Kasumi-1 (cell line): ENCODE data around the gene TENM4.
A peak's percentile ranks its signal among the peaks of the same experiment; 100 is the strongest.

Experiments used
- DNase-seq, 2 experiments: peaks; one replicate each; lab custom pipeline; 2025; lab: John Stamatoyannopoulos, UW

The TENM4 gene

DNA sequence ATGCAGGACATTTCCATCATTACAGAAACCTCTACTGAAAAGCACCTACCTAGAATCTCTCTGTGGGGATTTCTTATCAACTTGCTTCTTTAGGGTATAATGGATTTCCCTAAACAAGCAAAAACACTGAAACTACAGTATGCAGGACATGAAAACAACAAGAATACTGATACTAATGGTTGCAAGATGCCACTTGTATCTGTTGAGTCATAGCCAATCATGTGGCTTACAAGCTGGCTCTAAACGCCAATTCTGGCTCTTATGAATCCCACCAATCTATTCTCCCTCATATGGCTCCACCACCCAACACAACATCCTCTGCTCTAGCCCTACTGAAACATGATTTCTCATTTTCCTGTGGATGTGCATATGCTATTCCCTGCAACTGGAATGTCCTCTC is 22.6 kb downstream of the TENM4 start:
- no peak for DNase-seq

DNA sequence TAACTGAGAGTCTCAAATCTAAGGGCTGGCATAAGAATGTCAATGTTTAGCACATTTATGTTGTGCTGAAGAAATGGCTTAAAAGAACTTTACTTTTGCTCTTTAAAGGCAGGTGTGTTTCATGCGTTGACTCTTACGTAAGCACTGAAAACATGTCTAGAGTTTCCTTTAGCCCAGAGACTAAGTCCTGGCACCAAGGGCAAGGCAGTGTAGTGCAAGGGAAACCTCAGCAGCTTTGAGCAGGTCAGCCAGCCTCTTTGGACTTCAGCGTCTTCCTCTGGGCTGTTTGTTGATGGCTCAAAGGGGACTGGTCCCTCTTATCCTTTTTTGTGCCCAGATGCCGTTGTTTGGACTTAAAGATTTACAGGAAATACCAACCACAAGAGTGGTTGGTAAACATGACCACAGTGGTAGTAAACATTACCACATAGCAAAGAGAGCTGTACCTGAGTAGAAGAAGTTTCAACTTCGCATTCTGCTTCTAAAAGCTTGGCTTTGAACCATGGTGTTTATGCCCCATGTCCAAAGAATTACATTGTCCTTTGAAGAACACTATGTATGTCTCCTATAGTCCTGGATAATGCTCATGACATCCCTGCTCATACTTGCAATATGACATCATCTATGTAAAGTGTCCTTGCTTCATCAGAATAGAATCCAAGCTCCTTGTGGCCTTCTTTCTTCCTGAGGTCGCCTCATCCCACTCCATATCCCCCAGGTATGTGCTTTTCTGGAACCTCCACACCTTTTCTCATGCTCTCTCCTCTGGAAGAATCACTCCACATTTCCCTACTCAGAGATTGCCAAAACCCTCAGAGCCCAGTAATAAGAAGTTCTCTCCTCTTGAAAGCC is 23.5 kb downstream of the TENM4 start:
- DNase-seq, result no peak

DNA sequence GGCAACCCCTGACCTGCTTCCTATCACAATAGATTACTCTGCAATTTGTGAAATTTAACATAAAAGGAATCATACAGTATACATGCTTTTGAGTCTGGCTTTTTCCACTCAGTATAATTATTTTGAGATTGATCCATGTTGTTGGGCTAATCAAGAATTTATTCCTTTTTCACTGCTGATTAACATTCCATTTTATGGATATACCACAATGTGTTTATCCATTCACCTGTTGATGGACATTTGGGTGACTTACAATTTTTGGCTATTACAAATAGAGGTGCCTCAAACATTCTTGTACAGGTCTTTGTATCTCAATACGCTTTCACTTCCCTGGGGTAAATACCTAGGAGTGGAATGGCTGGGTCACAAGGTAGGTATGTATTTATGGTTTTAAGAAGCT is 24.9 kb downstream of the TENM4 start:
- no peak for DNase-seq

DNA sequence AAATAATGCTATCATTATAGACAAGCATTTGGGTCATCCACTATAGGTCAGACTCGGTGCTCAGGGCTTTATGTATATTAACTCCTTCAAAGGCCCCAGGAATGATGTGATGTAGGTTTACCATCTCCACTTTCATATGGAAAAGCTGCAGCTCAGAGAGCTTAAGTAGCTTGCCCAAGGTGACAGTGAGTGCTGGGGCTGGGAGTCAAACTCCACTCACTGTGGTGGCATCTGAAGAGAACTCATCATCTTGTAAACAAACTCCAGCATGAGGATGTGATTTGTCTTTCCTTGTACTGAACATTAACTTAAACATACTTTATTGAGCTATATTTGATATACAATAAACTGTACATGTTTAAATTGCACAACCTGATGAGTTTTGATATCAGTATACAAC is 25.4 kb downstream of the TENM4 start:
- no peak for DNase-seq

DNA sequence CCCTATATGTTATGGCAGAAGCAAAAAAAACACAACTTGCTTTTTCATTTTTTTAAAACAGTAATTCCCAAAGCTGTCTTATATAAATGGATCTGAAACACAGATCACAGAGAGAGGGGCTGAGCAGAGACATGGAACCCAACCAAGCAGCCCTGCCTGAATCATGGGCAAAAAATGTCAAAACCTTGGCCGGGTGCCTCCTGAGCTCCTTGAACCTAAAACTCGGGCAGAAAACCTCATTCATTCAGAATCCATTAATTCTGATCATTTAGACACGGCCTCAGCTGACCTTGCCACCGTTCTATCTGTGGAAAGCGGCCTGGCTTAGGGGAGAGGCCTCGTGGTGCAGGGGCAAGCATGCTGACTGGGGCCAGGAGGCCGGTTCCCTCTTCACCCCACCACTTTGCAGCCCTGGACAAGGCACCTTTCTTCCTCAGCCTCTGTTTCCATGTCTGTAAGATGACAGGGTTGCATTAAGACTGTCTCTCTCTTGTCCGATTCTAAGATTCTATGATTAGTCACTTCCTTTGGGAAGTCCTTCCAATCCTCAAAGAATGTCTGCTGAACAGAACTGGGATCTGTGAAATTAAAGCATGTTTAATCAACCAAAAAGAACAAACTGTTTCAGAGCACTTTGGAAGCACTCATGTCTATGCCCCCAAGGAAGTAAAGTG is 26.0 kb downstream of the TENM4 start:
- DNase-seq, result no peak

DNA sequence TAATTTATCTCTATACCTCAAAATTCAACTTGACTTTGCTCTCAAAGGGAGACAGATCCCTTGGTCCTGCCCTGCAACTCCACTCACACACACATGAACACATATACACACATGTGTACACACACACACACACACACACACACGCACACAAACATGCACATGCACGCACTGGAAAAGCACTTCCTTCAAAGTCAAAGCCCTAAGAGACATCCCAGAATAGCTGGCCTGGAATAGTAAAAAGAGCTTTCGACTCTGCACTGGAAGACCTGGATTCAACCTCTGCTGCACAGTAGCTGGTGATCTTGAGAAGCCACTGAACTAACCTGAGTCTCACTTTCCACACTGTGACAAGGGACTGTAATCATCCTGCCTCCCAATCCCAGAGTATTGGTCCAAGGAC is 26.8 kb downstream of the TENM4 start:
- DNase-seq, result no peak

DNA sequence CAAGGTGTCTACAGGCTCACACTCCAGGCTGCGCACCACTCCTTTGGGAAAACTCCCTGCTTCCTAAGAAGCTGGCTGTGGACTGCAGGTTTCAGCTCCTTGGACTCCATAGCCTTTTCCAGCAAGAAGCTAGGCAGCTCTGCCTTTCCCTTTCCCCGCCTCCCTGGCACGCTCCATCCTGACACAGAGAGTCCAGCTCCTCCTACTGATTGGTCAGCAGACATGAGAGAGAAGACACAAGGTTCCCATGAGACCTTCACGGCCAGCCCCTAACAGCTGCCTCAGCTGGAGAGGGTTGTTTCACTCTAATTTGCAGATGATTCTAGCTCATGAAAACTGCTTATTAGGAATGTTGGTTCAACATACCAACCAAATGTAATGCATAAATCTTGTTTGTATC is 27.6 kb downstream of the TENM4 start:
- DNase-seq, result no peak

DNA sequence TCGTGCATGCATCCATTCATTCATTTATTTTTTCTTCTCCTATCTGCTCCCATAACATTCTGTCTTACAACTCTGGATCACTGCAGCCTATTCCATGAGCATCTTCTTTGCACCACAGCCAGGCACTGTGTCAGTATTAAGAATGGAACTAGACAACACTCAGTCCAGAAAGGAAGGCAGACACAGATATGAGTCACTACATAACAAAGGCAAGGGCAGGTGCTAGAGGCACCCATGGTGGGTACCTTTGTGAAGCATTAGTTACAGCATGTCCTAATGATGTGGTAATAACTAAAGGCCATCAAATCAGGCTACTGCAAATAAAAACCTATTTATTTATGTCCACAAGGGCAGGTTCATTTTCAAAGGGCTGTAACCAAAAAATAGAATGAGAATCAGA is 28.1 kb downstream of the TENM4 start:
- DNase-seq, result no peak

DNA sequence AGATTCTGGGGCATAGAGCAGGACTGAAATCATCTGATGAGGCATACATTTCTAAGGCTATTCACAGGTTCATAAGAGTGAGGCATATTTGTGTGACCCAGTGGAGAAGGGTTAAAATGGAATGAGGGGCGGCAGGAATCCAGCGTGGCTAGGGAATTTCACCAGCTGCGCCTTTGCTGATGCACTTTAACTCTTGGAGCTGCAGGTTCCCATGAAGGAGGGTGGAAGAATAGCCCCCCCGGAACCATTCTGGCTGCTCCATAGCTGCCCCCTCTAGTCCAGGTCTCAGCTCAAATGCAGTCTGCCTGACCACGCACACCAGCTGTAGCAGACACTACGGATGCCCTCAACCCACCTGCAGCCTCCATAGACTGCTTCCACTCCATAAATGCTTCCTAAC is 31.5 kb downstream of the TENM4 start:
- DNase-seq, result no peak

DNA sequence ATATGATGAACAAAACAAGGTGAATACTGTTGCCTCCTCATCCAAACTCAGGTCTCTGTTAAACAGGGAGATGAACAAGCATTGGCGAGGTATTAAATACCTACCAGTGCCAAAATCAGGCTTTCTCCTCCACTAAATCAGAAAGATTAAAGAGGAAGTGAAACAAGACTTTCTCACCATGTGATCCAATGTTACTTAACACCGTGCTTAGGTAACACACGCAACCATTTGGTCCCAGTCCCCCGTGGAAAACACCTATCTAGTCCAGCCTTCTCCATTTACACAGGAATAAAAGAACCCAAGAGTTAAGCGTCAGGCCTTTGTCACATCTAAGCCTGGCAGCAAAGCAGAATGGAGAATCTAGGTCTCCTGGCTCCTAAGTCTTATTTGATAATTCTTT is 34.5 kb downstream of the TENM4 start:
- DNase-seq, result no peak

DNA sequence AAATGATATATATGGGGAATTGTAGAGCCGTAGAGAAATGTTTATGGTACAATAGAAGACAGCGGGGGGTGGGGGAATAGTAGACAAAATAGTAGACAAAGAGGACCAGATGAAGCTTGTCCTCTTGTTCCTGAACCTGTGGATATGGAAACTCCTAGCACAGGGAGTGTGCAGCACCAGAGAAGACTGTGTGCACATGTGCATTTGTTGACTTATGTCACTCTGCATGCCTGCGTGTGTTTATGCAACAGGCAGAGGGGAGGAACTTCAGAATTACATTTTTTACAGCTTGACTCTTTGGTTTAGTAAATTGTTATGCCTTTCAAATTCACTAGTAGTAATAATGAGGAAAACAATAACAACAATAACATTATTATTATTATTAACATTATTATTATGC is 36.0 kb downstream of the TENM4 start:
- no peak for DNase-seq

DNA sequence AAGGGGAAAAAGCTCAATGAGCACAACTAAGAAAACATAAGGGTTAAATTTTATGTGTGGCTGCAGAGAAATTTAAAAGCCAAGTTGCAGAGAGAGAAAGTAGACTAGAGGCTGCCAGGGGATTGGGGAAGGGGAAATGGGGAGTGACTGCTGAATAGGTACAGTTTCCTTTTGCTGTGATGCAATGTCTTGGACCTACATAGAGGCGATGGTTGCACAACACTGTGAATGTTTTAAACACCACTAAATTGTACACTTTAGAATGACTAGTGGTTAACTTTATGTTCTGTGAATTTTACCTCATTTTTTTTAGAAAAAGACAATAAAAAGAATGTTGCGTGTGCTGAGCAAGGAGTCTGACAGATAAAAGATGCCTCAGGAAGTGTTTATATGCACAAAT is 36.5 kb downstream of the TENM4 start:
- peak; percentile 63 to 76 for DNase-seq

DNA sequence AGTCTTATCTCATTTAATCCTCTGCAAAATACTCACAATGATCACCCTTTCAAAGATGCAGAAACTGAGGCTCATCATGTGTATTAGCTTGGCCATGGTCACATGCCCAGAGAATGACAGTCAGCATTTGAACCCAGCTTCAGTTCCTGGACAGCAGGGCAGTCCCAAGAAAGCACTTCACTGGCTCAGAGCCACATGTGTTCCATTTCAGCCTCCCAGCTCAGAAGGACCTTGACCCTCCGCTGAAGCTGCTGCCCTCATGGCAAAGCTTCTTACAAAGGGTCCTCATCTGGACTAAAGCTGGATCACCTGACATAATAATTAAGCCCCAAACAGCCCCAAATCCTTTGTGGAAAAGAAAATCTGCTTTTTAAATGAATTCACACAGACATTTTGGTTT is 37.0 kb downstream of the TENM4 start:
- no peak for DNase-seq

DNA sequence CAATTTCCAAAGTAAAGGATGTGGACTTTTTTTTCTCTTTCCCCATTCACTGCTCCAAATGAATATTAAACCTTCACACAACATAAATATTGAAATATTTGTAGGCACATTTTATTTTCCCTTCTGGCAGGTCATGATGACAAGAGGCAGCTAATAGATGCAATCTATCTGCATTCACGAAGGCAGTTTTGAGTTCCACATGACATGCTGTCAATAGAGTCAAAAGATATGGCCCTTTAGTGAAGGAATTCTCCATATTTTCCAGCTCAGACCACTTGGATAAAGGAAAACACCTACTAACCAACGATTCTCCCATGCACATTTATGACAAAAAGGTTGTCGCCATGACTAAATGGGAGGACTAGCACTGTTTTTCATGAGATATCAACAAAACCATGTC is 37.9 kb downstream of the TENM4 start:
- DNase-seq, result no peak

DNA sequence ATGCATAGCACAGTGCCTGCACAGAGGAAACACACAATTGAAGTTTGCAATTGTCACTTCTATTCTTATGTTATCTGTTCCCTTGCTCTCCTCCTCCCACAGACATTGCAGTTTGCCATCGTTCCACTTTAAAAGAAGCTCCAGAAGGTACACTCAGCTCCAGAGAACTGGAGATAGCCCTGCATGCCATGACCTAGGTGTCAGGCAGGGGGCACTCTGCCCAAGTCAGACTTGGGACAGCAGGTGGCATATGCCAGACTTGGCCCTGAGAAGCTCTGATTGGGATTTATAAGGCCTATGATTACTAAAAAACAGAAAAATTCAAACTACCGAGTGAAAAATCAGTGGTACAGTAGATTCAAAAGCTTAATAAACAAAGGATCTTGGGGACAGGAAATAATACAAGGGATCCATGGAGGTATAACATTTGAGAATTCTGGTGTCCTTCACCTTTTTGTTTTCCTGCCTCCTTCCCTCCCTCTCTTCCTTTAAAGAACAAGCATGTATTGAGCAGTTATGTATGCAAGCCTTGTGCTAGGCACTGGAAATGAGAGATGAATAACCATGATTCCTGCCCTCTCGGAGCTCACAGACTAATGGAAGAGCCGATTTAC is 40.0 kb downstream of the TENM4 start:
- peak in 1 of 2 experiments; percentile 29 for DNase-seq

DNA sequence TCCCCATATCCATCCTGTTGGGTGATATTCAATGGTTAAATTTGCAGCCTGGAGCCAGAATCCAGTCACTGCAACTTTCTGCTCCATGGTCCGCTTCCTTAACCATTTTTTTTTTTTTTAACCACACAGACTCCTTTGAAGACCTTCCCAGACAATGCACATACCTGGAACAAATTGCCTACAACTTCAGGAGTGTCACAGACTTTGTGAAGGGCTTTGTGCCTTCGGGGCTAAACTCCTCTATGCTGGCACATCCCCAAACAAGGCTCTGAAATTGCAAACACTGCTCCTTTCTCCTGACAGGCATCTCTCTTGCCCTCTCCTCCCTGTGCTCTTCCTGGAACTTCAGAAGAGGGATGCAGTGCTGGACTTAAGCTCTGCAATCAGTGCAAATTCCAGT is 40.6 kb downstream of the TENM4 start:
- DNase-seq, result no peak

DNA sequence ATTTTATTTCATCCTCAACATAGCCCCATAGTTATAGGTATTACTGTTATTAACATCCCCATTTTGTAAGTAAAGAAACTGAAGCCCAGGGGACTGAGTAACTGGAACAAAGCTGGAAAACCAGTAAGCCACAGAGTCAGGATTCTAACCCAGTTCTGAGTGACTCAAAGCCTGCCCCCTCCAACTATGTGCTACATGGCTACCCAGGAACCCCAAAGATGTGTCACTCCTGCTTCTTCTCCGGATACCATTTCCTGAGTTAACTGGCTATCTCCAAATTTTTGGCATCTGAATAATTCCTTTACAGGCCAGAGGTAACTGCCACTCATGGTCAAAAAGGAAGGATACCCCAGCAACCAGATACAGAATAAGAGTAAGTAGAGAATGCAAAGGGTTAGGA is 43.6 kb downstream of the TENM4 start:
- no peak for DNase-seq

DNA sequence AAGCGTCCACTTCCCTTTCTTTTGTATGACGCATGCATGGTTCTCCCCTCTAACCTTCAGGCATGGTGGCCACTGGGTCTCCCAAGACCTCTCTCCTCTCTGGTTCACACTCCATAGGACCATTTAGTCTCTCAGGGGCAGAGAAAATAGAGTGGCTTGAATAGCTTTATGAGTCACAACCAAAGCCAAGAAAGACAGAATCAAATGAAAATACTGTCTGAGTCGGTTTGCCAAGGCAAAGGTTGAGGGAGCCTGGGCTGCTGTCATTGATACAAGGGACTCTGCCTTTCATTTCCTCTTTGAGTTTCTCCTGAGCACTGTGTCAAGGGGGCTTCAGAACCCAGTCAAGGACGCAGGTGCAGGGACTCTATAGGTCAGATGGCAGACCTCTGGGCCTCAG is 44.2 kb downstream of the TENM4 start:
- DNase-seq, result no peak

DNA sequence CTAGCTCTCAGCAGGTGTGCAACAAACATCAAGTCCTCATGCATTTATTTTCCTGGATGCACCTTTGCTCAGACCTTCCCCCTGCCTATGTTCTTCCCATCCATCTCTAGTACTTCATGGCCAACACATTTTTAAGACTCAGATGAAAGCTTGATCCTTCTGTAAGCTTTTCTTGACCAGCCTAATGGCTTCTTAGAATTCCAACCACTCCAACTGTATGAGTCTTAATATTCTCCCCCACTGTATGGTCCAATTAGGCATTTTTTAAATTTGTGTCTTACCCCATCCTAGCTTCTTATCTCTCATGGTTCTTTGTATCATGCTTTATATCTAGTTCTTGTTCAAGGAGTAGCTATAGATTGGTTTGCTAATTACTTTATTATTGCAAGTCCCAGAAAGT is 44.8 kb downstream of the TENM4 start:
- no peak for DNase-seq

DNA sequence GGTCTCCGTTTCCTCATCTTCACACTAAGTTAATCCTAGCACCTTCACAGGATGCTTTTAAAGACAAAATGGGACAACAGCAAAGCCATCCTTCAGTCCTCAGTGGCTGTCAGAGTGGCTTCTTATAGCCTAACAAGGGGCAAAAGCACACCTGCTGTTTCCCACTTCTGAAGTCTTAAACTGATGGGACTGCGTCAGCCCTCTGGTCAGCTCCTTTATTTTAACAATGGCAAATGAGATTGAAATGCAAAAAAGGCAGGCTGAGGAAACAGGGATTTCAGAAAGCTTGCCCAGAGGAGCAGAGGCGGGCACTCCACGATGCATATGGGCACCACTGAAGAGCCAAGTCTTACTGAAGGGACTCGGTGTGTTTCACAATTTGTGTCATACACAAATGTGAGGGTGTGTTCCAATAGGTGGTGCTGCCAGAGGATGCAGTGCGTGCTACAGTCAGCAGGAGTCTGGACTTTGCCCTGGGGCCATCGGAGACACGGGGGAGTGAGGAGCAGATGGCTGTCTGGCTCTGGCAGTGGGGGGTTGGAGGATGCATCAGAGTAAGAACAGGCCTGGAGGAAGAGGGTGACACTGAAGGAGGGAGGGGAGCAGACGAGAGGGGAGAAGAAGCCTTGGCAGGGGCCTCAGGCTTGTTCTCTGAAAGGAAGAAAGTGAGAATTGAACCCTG is 47.3 kb downstream of the TENM4 start:
- no peak for DNase-seq

DNA sequence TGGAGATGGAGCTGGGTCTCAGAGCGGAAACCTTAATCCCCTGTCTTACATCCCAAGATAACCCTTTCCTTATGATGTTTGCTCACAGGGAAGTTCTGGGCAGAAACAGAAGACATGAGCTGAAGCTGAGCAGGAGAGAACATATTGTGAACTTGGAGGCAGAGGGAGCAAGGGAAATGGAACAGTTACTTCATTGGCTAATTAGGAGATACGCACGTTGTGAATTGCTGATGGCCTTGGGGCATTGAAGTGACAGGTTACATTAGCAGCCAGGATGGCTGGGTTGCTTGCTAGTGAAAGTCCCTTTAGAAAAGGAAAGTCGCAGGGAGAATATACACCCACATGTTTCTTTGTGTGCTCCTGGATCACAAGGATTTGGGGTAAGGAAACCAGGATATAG is 48.7 kb downstream of the TENM4 start:
- no peak for DNase-seq

DNA sequence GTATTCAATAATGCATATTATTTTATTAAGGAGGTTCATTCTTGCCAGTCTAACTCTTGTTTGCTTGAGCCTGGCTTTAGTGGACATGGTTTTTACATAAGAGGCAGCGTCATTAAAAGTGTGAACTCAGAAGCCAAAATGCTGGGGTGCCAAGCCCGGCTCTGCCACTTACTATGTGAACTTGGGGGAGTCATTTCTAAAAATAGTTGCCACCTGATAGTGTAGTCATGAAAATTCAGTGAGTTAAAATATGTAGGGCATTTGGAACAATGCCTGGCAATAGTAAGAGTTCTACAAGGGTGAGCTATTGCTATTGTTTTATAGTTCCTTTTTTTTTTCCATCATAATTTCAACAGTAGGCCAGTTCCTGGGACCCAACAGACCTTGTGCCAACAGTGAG is 49.9 kb downstream of the TENM4 start:
- DNase-seq, result no peak

DNA sequence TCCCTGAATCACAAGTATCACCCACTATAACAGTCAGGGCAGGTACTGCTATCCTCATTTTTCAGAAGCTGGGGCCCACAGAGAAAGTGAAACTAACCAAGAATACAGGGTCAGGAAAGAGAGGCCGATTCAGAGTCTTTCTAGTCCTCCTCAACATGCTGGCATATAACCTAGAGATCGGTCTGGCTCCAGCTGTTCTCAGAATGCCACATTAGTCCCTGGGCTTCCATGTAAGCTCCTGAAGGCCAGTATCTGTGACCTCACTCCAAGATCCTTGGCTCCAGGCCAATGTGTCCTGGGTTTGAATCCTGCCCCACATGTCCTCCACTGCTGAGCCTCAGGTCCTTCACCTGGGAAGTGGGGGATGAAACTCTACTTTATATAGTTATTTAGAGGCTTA is 50.4 kb downstream of the TENM4 start:
- no peak for DNase-seq
